ENCODE data around the gene USF2.

Gene USF2

DNA sequence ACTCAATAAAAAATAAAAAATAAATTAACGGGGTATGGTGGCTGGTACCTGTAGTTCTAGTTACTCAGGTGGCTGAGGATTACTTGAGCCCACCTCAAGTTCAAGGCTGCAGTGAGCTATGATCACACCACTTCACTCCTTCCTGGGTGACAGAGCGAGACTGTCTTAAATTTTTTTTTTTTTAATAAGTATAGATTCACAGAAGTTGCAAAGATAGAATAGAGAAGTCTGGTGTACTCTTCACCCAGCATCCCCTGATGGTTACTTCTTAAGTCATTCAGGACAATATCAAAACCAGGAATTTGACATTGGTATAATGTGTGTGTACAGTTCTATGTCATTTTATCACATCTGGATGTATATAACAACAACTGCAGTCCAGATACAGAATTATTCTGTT is 52.5 kb downstream of the USF2 start:
- DNase-seq (ENCODE audit: low spot score): no peak

DNA sequence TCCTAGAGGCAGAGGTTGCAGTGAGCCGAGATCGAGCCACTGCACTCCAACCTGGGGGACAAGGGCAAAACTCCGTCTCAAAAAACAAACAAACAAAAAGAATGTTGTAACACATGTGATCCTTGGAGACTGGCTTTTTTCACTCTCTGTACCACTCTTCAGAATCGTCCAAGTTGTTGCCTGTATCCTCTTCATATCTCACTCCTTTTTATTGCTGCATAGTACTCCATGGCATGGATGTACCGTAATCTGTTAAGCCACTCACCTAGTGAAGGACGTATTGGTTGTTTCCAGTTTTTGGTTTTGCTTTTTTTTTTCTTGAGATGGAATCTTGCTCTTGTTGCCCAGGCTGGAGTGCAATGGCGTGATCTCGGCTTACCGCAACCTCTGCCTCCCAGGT is 53.3 kb downstream of the USF2 start:
- DNase-seq (ENCODE audit: low spot score): no peak

DNA sequence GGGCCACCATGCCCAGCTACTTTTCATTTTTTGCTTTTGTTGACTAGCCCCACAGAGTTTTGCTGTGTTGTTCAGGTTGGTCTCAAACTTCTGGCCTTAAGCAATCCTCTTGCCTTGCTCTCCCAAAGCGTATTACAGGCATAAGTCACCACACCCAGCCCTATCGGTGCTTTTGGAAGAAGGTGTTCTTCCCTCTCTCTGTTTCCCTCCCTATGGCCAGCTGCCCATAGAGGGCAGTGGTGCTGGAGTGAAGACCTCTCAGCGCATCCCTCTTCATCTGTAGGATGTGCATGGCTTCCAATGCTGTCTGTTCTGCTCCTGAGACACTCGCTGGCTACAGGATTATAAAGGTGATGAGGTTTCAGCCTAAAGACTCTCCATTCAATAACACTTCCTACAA is 58.9 kb downstream of the USF2 start:
- DNase-seq (ENCODE audit: low spot score): no peak

GRCh38 chr19:35328851-35329285 is 60.1 kb downstream of the USF2 start, which contains the start of gene CD22:
CD22 (plus strand) TSS chr19:35329187; CDS start chr19:35332041, 2,854 bp downstream.
- no peak for DNase-seq (ENCODE audit: low spot score)

DNA sequence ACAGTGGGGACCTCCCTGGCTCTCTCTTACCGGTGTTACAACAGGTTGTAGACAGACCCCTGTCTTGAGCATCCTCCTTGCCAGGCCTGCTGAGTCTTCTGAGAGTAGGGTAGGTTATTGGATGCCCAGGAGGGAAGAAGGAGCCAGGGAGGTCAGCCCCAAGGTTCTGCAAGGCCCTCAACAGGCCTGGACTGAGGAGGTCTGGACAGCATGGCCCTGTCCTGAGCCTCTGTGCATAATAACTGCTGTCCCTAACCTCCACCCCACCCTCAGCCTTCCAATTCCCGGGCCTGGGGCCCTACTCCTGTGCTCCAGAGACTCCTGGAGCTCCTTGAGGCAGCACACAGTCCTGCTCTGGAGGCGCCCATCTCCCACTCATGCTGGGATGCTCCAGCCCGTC is 60.6 kb downstream of the USF2 start:
- no peak for DNase-seq (ENCODE audit: low spot score)

All from kidney tubule cell (primary cell).